Smooth muscle cell (in vitro differentiated cells): ENCODE measurements around the gene SLC38A9. TPM values are rescaled to one million over a fixed set of nuclear protein-coding genes. Genes with fewer than 3 reads are reported as not detected.

ENCODE experiments used
- DNase-seq: peaks from one replicate; lab custom pipeline; 2025; ENCODE audit not compliant: unreplicated experiment; lab: John Stamatoyannopoulos, UW
- H2AFZ ChIP-seq: fragments of 200-600 bp; sonication (generic); 2 replicates; pipeline ENCODE4 v1.6.0; 2016; ENCODE audit warnings: antibody characterized with exemption, low read depth, mild to moderate bottlenecking
- H3F3A ChIP-seq: fragments of 200-600 bp; sonication (generic); 2 replicates; pipeline ENCODE4 v1.6.0; 2017; ENCODE audit warnings: antibody characterized with exemption, low read depth
- H3K27ac ChIP-seq: fragments of 200-600 bp; sonication (generic); 2 replicates; pipeline ENCODE4 v1.5.1; 2016; ENCODE audit warnings: low read depth, mild to moderate bottlenecking
- H3K27me3 ChIP-seq: fragments of 200-600 bp; sonication (generic); 2 replicates; pipeline ENCODE4 v1.6.1; 2016; ENCODE audit warnings: low read depth, mild to moderate bottlenecking
- H3K36me3 ChIP-seq: fragments of 200-600 bp; sonication (generic); 2 replicates; pipeline ENCODE4 v1.5.1; 2016; ENCODE audit warnings: low read depth
- H3K4me1 ChIP-seq: fragments of 200-600 bp; sonication (generic); 2 replicates; pipeline ENCODE4 v1.5.1; 2016; ENCODE audit warnings: low read depth
- H3K4me2 ChIP-seq: fragments of 200-600 bp; sonication (generic); 2 replicates; pipeline ENCODE4 v1.6.0; 2016; ENCODE audit warnings: mild to moderate bottlenecking
- H3K4me3 ChIP-seq: fragments of 200-600 bp; sonication (generic); 2 replicates; pipeline ENCODE4 v1.5.1; 2016; ENCODE audit warnings: mild to moderate bottlenecking
- H3K79me2 ChIP-seq: fragments of 200-600 bp; sonication (generic); 2 replicates; pipeline ENCODE4 v1.6.0; 2016; ENCODE audit warnings: low read depth, mild to moderate bottlenecking
- H3K9ac ChIP-seq: fragments of 200-600 bp; sonication (generic); 2 replicates; pipeline ENCODE4 v1.6.0; 2016; ENCODE audit warnings: low read depth
- H3K9me3 ChIP-seq: fragments of 200-600 bp; sonication (generic); replicated peaks from 2 replicates; pipeline ENCODE4 v1.5.1; 2016; ENCODE audit warnings: low read depth
- H4K20me1 ChIP-seq: fragments of 200-600 bp; sonication (generic); 2 replicates; pipeline ENCODE4 v1.6.0; 2016; ENCODE audit warnings: low read depth
- CTCF ChIP-seq: fragments of 200-600 bp; sonication (generic); IDR thresholded peaks from 2 replicates; pipeline ENCODE4 v1.5.1; 2017; ENCODE audit warnings: borderline replicate concordance, mild to moderate bottlenecking, antibody characterized with exemption; ENCODE audit not compliant: insufficient read depth, poor library complexity, severe bottlenecking
- WGBS: methylation state at CpG from one replicate; pipeline ENCODE4 v1.1.7; 2016; ENCODE audit warnings: low lambda C conversion rate; 5-methylcytosine and 5-hydroxymethylcytosine counted together
- polyA plus RNA-seq: library from polyadenylated mRNA; unstranded; fragments of >200 nt; fragmentation: Nextera tagmentation; extraction: Ambion mirVana; gene quantifications from 2 replicates; pipeline ENCODE4 v1.2.1, GENCODE V29; 2016
- total RNA-seq: library from RNA; depleted of rRNA; stranded (reverse); fragments of >200 nt; gene quantifications from 2 replicates; pipeline ENCODE4 v1.2.3, GENCODE V29; 2014

SLC38A9 gene
- total and polyA plus RNA-seq, 2 experiments from 2014 or later, result 19.8 to 41.0 TPM

DNA sequence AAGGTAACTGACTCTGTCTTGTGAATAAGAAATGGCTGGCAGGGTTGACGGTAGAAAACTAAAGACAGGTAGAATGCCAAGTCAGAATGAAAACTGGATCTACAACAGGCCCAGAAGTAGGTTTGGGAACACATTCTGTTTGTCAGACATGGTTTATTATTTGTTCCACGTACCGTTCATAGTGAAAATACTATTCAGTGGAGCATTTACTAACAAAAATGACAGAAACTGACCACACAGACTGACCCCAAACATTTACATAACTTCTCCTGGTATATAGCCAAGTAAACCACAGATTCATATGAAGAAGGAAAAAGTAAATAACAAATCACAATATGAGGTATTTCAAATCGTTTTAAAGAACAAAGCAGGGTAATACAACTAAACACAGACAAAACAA is 73.7 kb downstream of the SLC38A9 start:
- no peak overlapping the region for H3K27ac ChIP-seq

DNA sequence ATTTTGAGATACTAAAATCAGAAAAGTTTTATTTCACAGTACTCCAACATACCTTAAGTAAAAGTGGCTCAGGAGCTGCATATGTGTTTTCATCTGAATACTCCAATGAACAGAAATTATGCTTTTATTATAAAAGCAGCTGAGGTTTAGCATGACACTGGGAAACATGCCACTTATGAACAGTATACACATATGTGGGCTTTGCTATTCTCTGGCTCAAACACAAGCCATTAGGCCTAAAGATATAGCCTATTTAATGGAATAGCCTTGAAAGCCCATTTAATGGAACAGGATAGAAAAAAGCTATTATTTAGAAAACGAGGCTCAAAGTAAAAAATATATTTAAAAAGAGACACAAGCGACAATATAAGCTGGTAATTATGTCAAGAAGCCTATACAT is 74.1 kb downstream of the SLC38A9 start:
- H3K27ac ChIP-seq, result no peak overlapping the region
- peaks cover 15% of the 10 kb centered on the region for H3K4me1 ChIP-seq
- no peaks in the 10 kb centered on the region for H3K9me3 ChIP-seq
- no peaks in the 10 kb centered on the region for H3F3A ChIP-seq
- WGBS, result 92% methylated on average over 2 of the region's 2 CpGs
- no peaks in the 10 kb centered on the region for H3K79me2 ChIP-seq
- no peak overlapping the region for H3K4me3 ChIP-seq
- H3K4me2 ChIP-seq, result no peak overlapping the region
- no peaks in the 10 kb centered on the region for H3K36me3 ChIP-seq
- DNase-seq, result no peak
- H3K9ac ChIP-seq, result no peak overlapping the region
- no peak for TF ChIP-seq CTCF
- no peak overlapping the region for H2AFZ ChIP-seq
- H3K27me3 ChIP-seq, result no peaks in the 10 kb centered on the region
- no peaks in the 10 kb centered on the region for H4K20me1 ChIP-seq

More for the DNA sequence above, 73.7 kb downstream of the SLC38A9 start:
- Histone ChIP-seq H3K4me3 (no peak overlapping the region), H4K20me1 (no peaks in the 10 kb centered on the region), H3K9me3 (no peaks in the 10 kb centered on the region), H2AFZ (no peak overlapping the region), H3K36me3 (no peaks in the 10 kb centered on the region), H3K27me3 (no peaks in the 10 kb centered on the region), H3K4me2 (no peak overlapping the region), H3K79me2 (no peaks in the 10 kb centered on the region), H3F3A (no peaks in the 10 kb centered on the region), H3K4me1 (peaks cover 15% of the 10 kb centered on the region), H3K9ac (no peak overlapping the region)
- no peak for DNase-seq
- 91% methylated on average over 4 of the region's 4 CpGs for WGBS
- TF ChIP-seq CTCF, result no peak

- H3F3A ChIP-seq, result no peaks in the 10 kb centered on the region
- H3K9me3 ChIP-seq, result no peaks in the 10 kb centered on the region
- H4K20me1 ChIP-seq, result no peaks in the 10 kb centered on the region
- H2AFZ ChIP-seq, result no peak overlapping the region
- no peak for TF ChIP-seq CTCF
- H3K27me3 ChIP-seq, result no peaks in the 10 kb centered on the region
- WGBS, result 18% methylated on average over 3 of the region's 3 CpGs
- no peaks in the 10 kb centered on the region for H3K36me3 ChIP-seq
- no peak overlapping the region for H3K4me3 ChIP-seq
- H3K4me2 ChIP-seq, result peak overlapping the region; percentile 64
- H3K4me1 ChIP-seq, result peaks cover 15% of the 10 kb centered on the region
- DNase-seq, result no peak
- H3K27ac ChIP-seq, result peak overlapping the region; percentile 23
- H3K79me2 ChIP-seq, result no peaks in the 10 kb centered on the region
- H3K9ac ChIP-seq, result no peak overlapping the region
These were observed 75.4 kb downstream of the SLC38A9 start for GRCh38 chr5:55636683-55637082.

- TF ChIP-seq CTCF, result no peak
- H3K9ac ChIP-seq, result no peak overlapping the region
- H2AFZ ChIP-seq, result no peak overlapping the region
- no peaks in the 10 kb centered on the region for H3K27me3 ChIP-seq
- no peaks in the 10 kb centered on the region for H3K79me2 ChIP-seq
- H3K36me3 ChIP-seq, result no peaks in the 10 kb centered on the region
- H3F3A ChIP-seq, result no peaks in the 10 kb centered on the region
- peak overlapping the region; percentile 23 for H3K27ac ChIP-seq
- no peaks in the 10 kb centered on the region for H4K20me1 ChIP-seq
- 47% methylated on average over 2 of the region's 2 CpGs for WGBS
- H3K4me1 ChIP-seq, result peaks cover 15% of the 10 kb centered on the region
- no peak overlapping the region for H3K4me3 ChIP-seq
- DNase-seq, result no peak
- H3K4me2 ChIP-seq, result peak overlapping the region; percentile 64
- H3K9me3 ChIP-seq, result no peaks in the 10 kb centered on the region
These were observed 75.9 kb downstream of the SLC38A9 start for GRCh38 chr5:55636177-55636576.
